Measurements from ENCODE around the gene FHAD1. TPM values are rescaled to one million over a fixed set of nuclear protein-coding genes. Genes with fewer than 3 reads are reported as not detected.
A peak's percentile ranks its signal among the peaks of the same experiment; 100 is the strongest.

FHAD1 gene
- total and polyA plus RNA-seq, 2 experiments from 2014 or later, result 0.13 to 0.68 TPM

DNA sequence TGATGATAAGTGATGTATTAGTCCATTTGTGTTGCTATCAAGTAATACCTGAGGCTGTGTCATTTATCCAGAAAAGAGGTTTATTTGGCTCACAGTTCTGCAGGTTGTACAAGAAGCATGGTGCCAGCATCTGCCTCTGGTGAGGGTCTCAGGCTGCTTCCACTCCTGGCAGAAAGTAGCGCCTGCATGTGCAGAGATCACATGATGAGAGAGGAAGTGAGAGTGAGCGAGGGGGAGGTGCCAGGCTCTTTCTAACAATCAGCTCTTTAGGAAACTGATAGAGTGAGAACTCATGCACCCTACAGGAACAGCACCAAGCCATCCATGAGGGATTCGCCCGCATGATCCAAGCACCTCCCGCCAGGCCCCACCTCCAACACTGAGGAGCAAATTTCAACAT lies 2.2 kb upstream of the FHAD1 start:
- Histone ChIP-seq H3K9me2 (replicated peaks; ENCODE audit: insufficient read depth) (no peaks in the 10 kb centered on the region), H3K4me1 (ENCODE audit: insufficient read depth) (peaks cover 15% of the 10 kb centered on the region), H4K20me1 (ENCODE audit: insufficient read depth, poor library complexity, severe bottlenecking) (no peaks in the 10 kb centered on the region), H3K36me3 (replicated peaks; ENCODE audit: insufficient read depth, low read depth) (no peaks in the 10 kb centered on the region), H3K79me2 (no peaks in the 10 kb centered on the region), H2AFZ (no peak overlapping the region), H3K4me2 (no peak overlapping the region), H3K27ac (no peak overlapping the region), H3K27me3 (no peaks in the 10 kb centered on the region), H3K9me3 (ENCODE audit: low read depth) (no peaks in the 10 kb centered on the region), H3K4me3 (no peak overlapping the region)
- WGBS (ENCODE audit: low lambda C conversion rate, missing lambda C conversion rate), result 89% methylated on average over 5 of the region's 5 CpGs
- no peak for TF ChIP-seq EZH2 (IDR thresholded peaks at IDR 0.05; ENCODE audit: borderline replicate concordance)
- TF ChIP-seq EZH2phosphoT487 (IDR thresholded peaks at IDR 0.05; ENCODE audit: low read depth, severe bottlenecking, unreplicated experiment), result no peak
- TF ChIP-seq, protein P1, sequence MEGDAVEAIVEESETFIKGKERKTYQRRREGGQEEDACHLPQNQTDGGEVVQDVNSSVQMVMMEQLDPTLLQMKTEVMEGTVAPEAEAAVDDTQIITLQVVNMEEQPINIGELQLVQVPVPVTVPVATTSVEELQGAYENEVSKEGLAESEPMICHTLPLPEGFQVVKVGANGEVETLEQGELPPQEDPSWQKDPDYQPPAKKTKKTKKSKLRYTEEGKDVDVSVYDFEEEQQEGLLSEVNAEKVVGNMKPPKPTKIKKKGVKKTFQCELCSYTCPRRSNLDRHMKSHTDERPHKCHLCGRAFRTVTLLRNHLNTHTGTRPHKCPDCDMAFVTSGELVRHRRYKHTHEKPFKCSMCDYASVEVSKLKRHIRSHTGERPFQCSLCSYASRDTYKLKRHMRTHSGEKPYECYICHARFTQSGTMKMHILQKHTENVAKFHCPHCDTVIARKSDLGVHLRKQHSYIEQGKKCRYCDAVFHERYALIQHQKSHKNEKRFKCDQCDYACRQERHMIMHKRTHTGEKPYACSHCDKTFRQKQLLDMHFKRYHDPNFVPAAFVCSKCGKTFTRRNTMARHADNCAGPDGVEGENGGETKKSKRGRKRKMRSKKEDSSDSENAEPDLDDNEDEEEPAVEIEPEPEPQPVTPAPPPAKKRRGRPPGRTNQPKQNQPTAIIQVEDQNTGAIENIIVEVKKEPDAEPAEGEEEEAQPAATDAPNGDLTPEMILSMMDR (IDR thresholded peaks at IDR 0.05; ENCODE audit: poor library complexity), result no peak
- no peak for DNase-seq (ENCODE audit: low spot score)

- WGBS (ENCODE audit: low lambda C conversion rate, missing lambda C conversion rate), result 49% methylated on average over 11 of the region's 11 CpGs
- Histone ChIP-seq H3K4me3 (no peak overlapping the region), H3K4me2 (peak overlapping the region; percentile 93), H3K27ac (peak overlapping the region; percentile 35), H2AFZ (no peak overlapping the region), H3K4me1 (ENCODE audit: insufficient read depth) (peaks cover 15% of the 10 kb centered on the region), H4K20me1 (ENCODE audit: insufficient read depth, poor library complexity, severe bottlenecking) (no peaks in the 10 kb centered on the region), H3K9me3 (ENCODE audit: low read depth) (no peaks in the 10 kb centered on the region), H3K36me3 (replicated peaks; ENCODE audit: insufficient read depth, low read depth) (no peaks in the 10 kb centered on the region), H3K79me2 (no peaks in the 10 kb centered on the region), H3K27me3 (peaks cover 5% of the 10 kb centered on the region), H3K9me2 (replicated peaks; ENCODE audit: insufficient read depth) (no peaks in the 10 kb centered on the region)
- TF ChIP-seq, protein P1 (IDR thresholded peaks at IDR 0.05; ENCODE audit: poor library complexity), result no peak
- no peak for TF ChIP-seq EZH2 (IDR thresholded peaks at IDR 0.05; ENCODE audit: borderline replicate concordance)
- TF ChIP-seq EZH2phosphoT487 (IDR thresholded peaks at IDR 0.05; ENCODE audit: low read depth, severe bottlenecking, unreplicated experiment), result no peak
- DNase-seq (ENCODE audit: low spot score), result peak; percentile 44
Observed at GRCh38 chr1:15245593-15246360, 1.2 kb upstream of the FHAD1 start.

GRCh38 chr1:15248216-15248615 lies 1.2 kb downstream of the FHAD1 start:
- H3K4me2 ChIP-seq, result no peak overlapping the region
- WGBS (ENCODE audit: low lambda C conversion rate, missing lambda C conversion rate), result 85% methylated on average over 4 of the region's 4 CpGs

More at GRCh38 chr1:15248216-15248615, 1.2 kb downstream of the FHAD1 start:
- no peak overlapping the region for H3K4me3 ChIP-seq
- no peaks in the 10 kb centered on the region for H3K36me3 ChIP-seq (replicated peaks; ENCODE audit: insufficient read depth, low read depth)
- H3K27me3 ChIP-seq, result peaks cover 5% of the 10 kb centered on the region
- H3K4me1 ChIP-seq (ENCODE audit: insufficient read depth), result peaks cover 15% of the 10 kb centered on the region
- H3K27ac ChIP-seq, result no peak overlapping the region
- H2AFZ ChIP-seq, result no peak overlapping the region
- H3K9me3 ChIP-seq (ENCODE audit: low read depth), result no peaks in the 10 kb centered on the region
- no peak for DNase-seq (ENCODE audit: low spot score)
- TF ChIP-seq EZH2 (IDR thresholded peaks at IDR 0.05; ENCODE audit: borderline replicate concordance), result no peak
- TF ChIP-seq, protein P1 (IDR thresholded peaks at IDR 0.05; ENCODE audit: poor library complexity), result no peak
- no peak for TF ChIP-seq EZH2phosphoT487 (IDR thresholded peaks at IDR 0.05; ENCODE audit: low read depth, severe bottlenecking, unreplicated experiment)
- no peaks in the 10 kb centered on the region for H4K20me1 ChIP-seq (ENCODE audit: insufficient read depth, poor library complexity, severe bottlenecking)
- no peaks in the 10 kb centered on the region for H3K79me2 ChIP-seq
- no peaks in the 10 kb centered on the region for H3K9me2 ChIP-seq (replicated peaks; ENCODE audit: insufficient read depth)

Measured in hepatocyte (in vitro differentiated cells).